ENCODE results near the gene OSBPL2. TPM values are rescaled to one million over a fixed set of nuclear protein-coding genes. Genes with fewer than 3 reads are reported as not detected.

The OSBPL2 gene
- total RNA-seq, 1 donor from 2014 or later = 56.7 TPM

- Mint-ChIP-seq H3K27ac (peak overlapping the region; percentile 87), H3K36me3 (ENCODE audit: insufficient read depth) (peaks cover 11% of the 10 kb centered on the region), H3K4me3 (ENCODE audit: low read depth) (peak overlapping the region; percentile 84), H3K4me1 (ENCODE audit: low read depth) (peaks cover 13% of the 10 kb centered on the region), H3K27me3 (no peaks in the 10 kb centered on the region), H3K9me3 (ENCODE audit: low read depth) (no peaks in the 10 kb centered on the region)
- DNase-seq (ENCODE audit: low spot score, unreplicated experiment) = no peak
- no peak for TF ChIP-seq CTCF (IDR thresholded peaks at IDR 0.05; ENCODE audit: unreplicated experiment)
Measured at GRCh38 chr20:62238569-62239277, 402 bp downstream of the OSBPL2 start.

GRCh38 chr20:62239278-62239879 is 1.1 kb downstream of the OSBPL2 start:
- Mint-ChIP-seq H3K4me1 (ENCODE audit: low read depth) (peaks cover 13% of the 10 kb centered on the region), H3K27ac (peak overlapping the region; percentile 87), H3K27me3 (no peaks in the 10 kb centered on the region), H3K36me3 (ENCODE audit: insufficient read depth) (peaks cover 11% of the 10 kb centered on the region), H3K4me3 (ENCODE audit: low read depth) (peak overlapping the region; percentile 84), H3K9me3 (ENCODE audit: low read depth) (no peaks in the 10 kb centered on the region)
- TF ChIP-seq CTCF (IDR thresholded peaks at IDR 0.05; ENCODE audit: unreplicated experiment) = no peak
- no peak for DNase-seq (ENCODE audit: low spot score, unreplicated experiment)

DNA sequence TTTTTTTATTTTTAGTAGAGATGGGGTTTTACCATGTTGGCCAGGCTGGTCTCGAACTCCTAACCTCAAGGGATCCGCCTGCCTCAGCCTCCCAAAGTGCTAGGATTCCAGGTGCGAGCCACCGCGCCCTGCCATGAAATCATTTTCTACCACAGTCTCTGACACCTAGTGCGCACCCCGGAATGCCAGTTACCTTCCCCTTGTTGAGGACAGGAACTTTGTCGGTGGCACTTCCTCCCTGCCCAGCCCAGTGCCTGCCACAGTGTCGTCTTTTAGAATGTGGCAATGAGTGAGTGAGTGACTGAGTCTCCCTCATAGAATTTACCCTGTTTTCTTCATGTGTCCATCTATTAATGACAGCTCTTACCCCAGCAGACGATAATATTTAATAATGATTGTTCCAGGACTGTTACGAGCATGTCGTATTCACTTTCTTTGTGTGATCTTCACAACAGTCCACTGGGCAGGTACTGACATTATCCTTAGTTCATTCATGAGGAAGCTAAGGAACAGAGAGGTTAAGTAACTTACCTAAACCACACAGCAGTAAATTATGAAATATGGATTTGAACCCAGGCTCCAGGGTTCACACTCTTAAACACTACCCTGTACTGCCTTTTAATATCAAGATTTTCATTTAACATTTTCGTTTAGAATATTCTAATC is 1.8 kb downstream of the OSBPL2 start:
- Mint-ChIP-seq H3K9me3 (ENCODE audit: low read depth) (no peaks in the 10 kb centered on the region), H3K4me1 (ENCODE audit: low read depth) (peaks cover 14% of the 10 kb centered on the region)
- no peak for TF ChIP-seq CTCF (IDR thresholded peaks at IDR 0.05; ENCODE audit: unreplicated experiment)

GRCh38 chr20:62241506-62241905 is 3.2 kb downstream of the OSBPL2 start:
- Mint-ChIP-seq H3K36me3 (ENCODE audit: insufficient read depth) (peaks cover 11% of the 10 kb centered on the region), H3K4me3 (ENCODE audit: low read depth) (no peak overlapping the region), H3K9me3 (ENCODE audit: low read depth) (no peaks in the 10 kb centered on the region), H3K4me1 (ENCODE audit: low read depth) (peaks cover 14% of the 10 kb centered on the region), H3K27me3 (no peaks in the 10 kb centered on the region), H3K27ac (no peak overlapping the region)
- no peak for DNase-seq (ENCODE audit: low spot score, unreplicated experiment)
- no peak for TF ChIP-seq CTCF (IDR thresholded peaks at IDR 0.05; ENCODE audit: unreplicated experiment)

More for the DNA sequence above, 1.8 kb downstream of the OSBPL2 start:
- Mint-ChIP-seq H3K27me3 (no peaks in the 10 kb centered on the region), H3K4me3 (ENCODE audit: low read depth) (peak overlapping the region; percentile 84), H3K36me3 (ENCODE audit: insufficient read depth) (peaks cover 11% of the 10 kb centered on the region), H3K27ac (no peak overlapping the region)
- DNase-seq (ENCODE audit: low spot score, unreplicated experiment) = no peak

GRCh38 chr20:62242176-62242575 is 3.9 kb downstream of the OSBPL2 start:
- H3K27me3 Mint-ChIP-seq = no peaks in the 10 kb centered on the region
- H3K27ac Mint-ChIP-seq = no peak overlapping the region
- peaks cover 14% of the 10 kb centered on the region for H3K4me1 Mint-ChIP-seq (ENCODE audit: low read depth)
- peaks cover 11% of the 10 kb centered on the region for H3K36me3 Mint-ChIP-seq (ENCODE audit: insufficient read depth)
- H3K4me3 Mint-ChIP-seq (ENCODE audit: low read depth) = no peak overlapping the region
- DNase-seq (ENCODE audit: low spot score, unreplicated experiment) = no peak
- H3K9me3 Mint-ChIP-seq (ENCODE audit: low read depth) = no peaks in the 10 kb centered on the region
- TF ChIP-seq CTCF (IDR thresholded peaks at IDR 0.05; ENCODE audit: unreplicated experiment) = no peak
